ENCODE results near the gene FAM83C. TPM values are rescaled to one million over a fixed set of nuclear protein-coding genes. Genes with fewer than 3 reads are reported as not detected.
"Not testable (repeated sequence)": the region's sequence is repeated elsewhere in the genome, so short reads cannot be mapped to it uniquely, and the experiment has no call there.

The FAM83C gene
- polyA plus RNA-seq, 3 donors: not detected

GRCh38 chr20:35263532-35264341 is 28.5 kb downstream of the FAM83C start:
- no peak overlapping the region for H3K9ac ChIP-seq (ENCODE audit: insufficient read depth, low read length, poor library complexity, severe bottlenecking)
- no peak overlapping the region for H3K27ac ChIP-seq (ENCODE audit: low read depth in 1 of 2, low read length in 2 of 2)
- H3K27me3 ChIP-seq (ENCODE audit: control insufficient read depth in 2 of 2, insufficient read depth in 2 of 2, low read length in 2 of 2): no peaks in the 10 kb centered on the region
- WGBS (ENCODE audit: insufficient coverage): 97% methylated on average over 12 of the region's 17 CpGs
- no peaks in the 10 kb centered on the region for H3K4me1 ChIP-seq (ENCODE audit: control insufficient read depth in 1 of 2, insufficient read depth in 2 of 2, low read length in 2 of 2)
- H3K9me3 ChIP-seq (replicated peaks in 1 of 2; ENCODE audit: control insufficient read depth in 1 of 2, insufficient read depth in 1 of 2, low read length in 2 of 2): no peaks in the 10 kb centered on the region
- intact Hi-C loops (cut with micrococcal nuclease): no loop called here
- DNase-seq: no peak
- no peak for TF ChIP-seq CTCF (IDR thresholded peaks at IDR 0.05)
- Mint-ChIP-seq H3K9me3 (no peaks in the 10 kb centered on the region), H3K4me3 (no peak overlapping the region), H3K4me1 (peaks cover 3% of the 10 kb centered on the region), H3K36me3 (peaks cover 43 to 60% of the 10 kb centered on the region in 2 donors), H3K27me3 (ENCODE audit: low read depth in 3 of 3) (no peaks in the 10 kb centered on the region), H3K27ac (peak overlapping the region in 2 of 7 donors; percentile 12 to 61)
- H3K4me2 ChIP-seq (replicated peaks; ENCODE audit: extremely low read depth, low read length, poor library complexity, severe bottlenecking): no peak overlapping the region
- peaks cover 16% of the 10 kb centered on the region for H4K20me1 ChIP-seq (ENCODE audit: insufficient read depth, low read length)
- peaks cover 28 to 57% of the 10 kb centered on the region in 2 donors for H3K36me3 ChIP-seq (replicated peaks in 1 of 2; ENCODE audit: control insufficient read depth in 1 of 2, insufficient read depth in 2 of 2, low read length in 2 of 2)
- H2AFZ ChIP-seq (ENCODE audit: insufficient read depth, low read depth, low read length, poor library complexity, severe bottlenecking): no peak overlapping the region
- no peak overlapping the region for H3K4me3 ChIP-seq (replicated peaks in 1 of 3; ENCODE audit: low read depth in 2 of 3, low read length in 3 of 3)
- no peaks in the 10 kb centered on the region for H3K79me2 ChIP-seq (ENCODE audit: insufficient read depth, low read length)

GRCh38 chr20:35262731-35263531 is 29.3 kb downstream of the FAM83C start:
- H3K27me3 ChIP-seq (ENCODE audit: control insufficient read depth in 2 of 2, insufficient read depth in 2 of 2, low read length in 2 of 2); H3K4me1 Mint-ChIP-seq; H3K9ac ChIP-seq (ENCODE audit: insufficient read depth, low read length, poor library complexity, severe bottlenecking); H3K27me3 Mint-ChIP-seq (ENCODE audit: low read depth in 3 of 3); H3K79me2 ChIP-seq (ENCODE audit: insufficient read depth, low read length); H3K4me3 ChIP-seq (replicated peaks in 1 of 3; ENCODE audit: low read depth in 2 of 3, low read length in 3 of 3); H3K4me1 ChIP-seq (ENCODE audit: control insufficient read depth in 1 of 2, insufficient read depth in 2 of 2, low read length in 2 of 2); H3K9me3 ChIP-seq (replicated peaks in 1 of 2; ENCODE audit: control insufficient read depth in 1 of 2, insufficient read depth in 1 of 2, low read length in 2 of 2); H3K9me3 Mint-ChIP-seq; H3K4me3 Mint-ChIP-seq; intact Hi-C loops (cut with micrococcal nuclease); H3K4me2 ChIP-seq (replicated peaks; ENCODE audit: extremely low read depth, low read length, poor library complexity, severe bottlenecking); DNase-seq; H3K27ac ChIP-seq (ENCODE audit: low read depth in 1 of 2, low read length in 2 of 2); H2AFZ ChIP-seq (ENCODE audit: insufficient read depth, low read depth, low read length, poor library complexity, severe bottlenecking): not testable (repeated sequence)
- H4K20me1 ChIP-seq (ENCODE audit: insufficient read depth, low read length): peaks cover 16% of the 10 kb centered on the region
- H3K36me3 Mint-ChIP-seq: peaks cover 38 to 54% of the 10 kb centered on the region in 2 donors
- WGBS (ENCODE audit: insufficient coverage): 100% methylated on average over 5 of the region's 8 CpGs
- peak overlapping the region in 3 of 7 donors; percentile 10 to 82 (median 12) for H3K27ac Mint-ChIP-seq
- peaks cover 25 to 50% of the 10 kb centered on the region in 2 donors for H3K36me3 ChIP-seq (replicated peaks in 1 of 2; ENCODE audit: control insufficient read depth in 1 of 2, insufficient read depth in 2 of 2, low read length in 2 of 2)

- H3K4me2 ChIP-seq (replicated peaks; ENCODE audit: extremely low read depth, low read length, poor library complexity, severe bottlenecking); H3K27ac ChIP-seq (ENCODE audit: low read depth in 1 of 2, low read length in 2 of 2); H3K9ac ChIP-seq (ENCODE audit: insufficient read depth, low read length, poor library complexity, severe bottlenecking); H3K9me3 Mint-ChIP-seq; H3K79me2 ChIP-seq (ENCODE audit: insufficient read depth, low read length); H3K4me3 Mint-ChIP-seq; H3K9me3 ChIP-seq (replicated peaks in 1 of 2; ENCODE audit: control insufficient read depth in 1 of 2, insufficient read depth in 1 of 2, low read length in 2 of 2); H3K27me3 Mint-ChIP-seq (ENCODE audit: low read depth in 3 of 3); H3K27me3 ChIP-seq (ENCODE audit: control insufficient read depth in 2 of 2, insufficient read depth in 2 of 2, low read length in 2 of 2); H3K27ac Mint-ChIP-seq; DNase-seq; H3K4me3 ChIP-seq (replicated peaks in 1 of 3; ENCODE audit: low read depth in 2 of 3, low read length in 3 of 3); H2AFZ ChIP-seq (ENCODE audit: insufficient read depth, low read depth, low read length, poor library complexity, severe bottlenecking); intact Hi-C loops (cut with micrococcal nuclease); H3K4me1 Mint-ChIP-seq; H3K4me1 ChIP-seq (ENCODE audit: control insufficient read depth in 1 of 2, insufficient read depth in 2 of 2, low read length in 2 of 2): not testable (repeated sequence)
- WGBS (ENCODE audit: insufficient coverage): no CpG with 5 or more reads among the region's 10 CpGs
- H3K36me3 ChIP-seq (replicated peaks in 1 of 2; ENCODE audit: control insufficient read depth in 1 of 2, insufficient read depth in 2 of 2, low read length in 2 of 2): peaks cover 20 to 43% of the 10 kb centered on the region in 2 donors
- peaks cover 16% of the 10 kb centered on the region for H4K20me1 ChIP-seq (ENCODE audit: insufficient read depth, low read length)
- H3K36me3 Mint-ChIP-seq: peaks cover 32 to 50% of the 10 kb centered on the region in 2 donors
Observed at GRCh38 chr20:35262321-35262720, 29.9 kb downstream of the FAM83C start.
